AG04450 (cell line): ENCODE measurements around the gene TLNRD1. TPM values are rescaled to one million over a fixed set of nuclear protein-coding genes. Genes with fewer than 3 reads are reported as not detected.

ENCODE experiments used
- CTCF ChIA-PET: fragments of 300-600, 350-600 bp; formaldehyde crosslinking; extraction: SDS; loops from one replicate; lab custom pipeline; 2022; ENCODE audit warnings: antibody characterized with exemption, inconsistent platforms; lab: Charles Lee
- POLR2A ChIA-PET: fragments of 350-600 bp; formaldehyde crosslinking; extraction: SDS; loops from one replicate; lab custom pipeline; 2021; ENCODE audit warnings: antibody characterized with exemption, inconsistent platforms; lab: Yijun Ruan, JAX
- DNase-seq: peaks from one replicate; pipeline ENCODE4 v3.0.0-alpha.2; 2011; ENCODE audit warnings: low read depth, low spot score
- H3K27ac ChIP-seq: one replicate; pipeline ENCODE4 v1.5.1; 2012; ENCODE audit warnings: low read depth, low read length, control low read depth
- H3K27me3 ChIP-seq: one replicate; pipeline ENCODE4 v1.6.0; 2012; ENCODE audit warnings: low read length; ENCODE audit not compliant: control insufficient read depth, insufficient read depth
- H3K4me3 ChIP-seq: 2 replicates; pipeline ENCODE4 v1.5.1; 2011; ENCODE audit warnings: mild to moderate bottlenecking, low read depth, low read length, control low read depth
- H3K9me3 ChIP-seq: 2 replicates; pipeline ENCODE4 v1.5.1; 2012; ENCODE audit warnings: low read length; ENCODE audit not compliant: control insufficient read depth, insufficient read depth
- polyA plus RNA-seq: library from polyadenylated mRNA; depleted of rRNA; stranded (reverse); fragments of >200 nt; gene quantifications from 2 replicates; pipeline ENCODE4 v1.2.3, GENCODE V29; 2011
- TF ChIP-seq, protein P1 (sequence below): IDR thresholded peaks from 2 replicates; pipeline ENCODE4 v1.5.1; 2011; ENCODE audit warnings: low read depth, low read length, control low read depth, inconsistent platforms

The TLNRD1 gene
- polyA plus RNA-seq, 1 experiment, result 3.5 TPM

DNA sequence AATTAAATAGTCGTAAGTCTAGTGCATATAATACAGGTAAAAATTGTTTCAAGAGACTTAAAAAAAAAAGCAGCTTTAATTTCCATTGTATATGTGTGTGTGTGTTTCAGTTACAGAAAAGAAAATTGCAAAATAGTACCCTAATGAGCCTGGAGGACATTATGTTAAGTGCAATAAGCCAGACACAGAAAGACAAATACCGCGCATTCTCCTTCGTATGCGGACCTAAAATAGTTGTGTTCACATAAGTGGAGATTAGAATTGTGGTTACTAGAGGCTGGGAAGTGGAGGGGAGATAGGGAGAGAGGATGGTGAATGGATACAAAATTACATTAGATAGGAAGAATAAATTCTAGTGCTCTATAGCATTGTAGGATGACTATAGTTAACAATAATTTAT lies 14.7 kb upstream of the TLNRD1 start:
- Histone ChIP-seq H3K27me3 (no peaks in the 10 kb centered on the region), H3K9me3 (no peaks in the 10 kb centered on the region), H3K4me3 (no peak overlapping the region), H3K27ac (no peak overlapping the region)
- POLR2A ChIA-PET, result no interaction called here
- TF ChIP-seq, protein P1, sequence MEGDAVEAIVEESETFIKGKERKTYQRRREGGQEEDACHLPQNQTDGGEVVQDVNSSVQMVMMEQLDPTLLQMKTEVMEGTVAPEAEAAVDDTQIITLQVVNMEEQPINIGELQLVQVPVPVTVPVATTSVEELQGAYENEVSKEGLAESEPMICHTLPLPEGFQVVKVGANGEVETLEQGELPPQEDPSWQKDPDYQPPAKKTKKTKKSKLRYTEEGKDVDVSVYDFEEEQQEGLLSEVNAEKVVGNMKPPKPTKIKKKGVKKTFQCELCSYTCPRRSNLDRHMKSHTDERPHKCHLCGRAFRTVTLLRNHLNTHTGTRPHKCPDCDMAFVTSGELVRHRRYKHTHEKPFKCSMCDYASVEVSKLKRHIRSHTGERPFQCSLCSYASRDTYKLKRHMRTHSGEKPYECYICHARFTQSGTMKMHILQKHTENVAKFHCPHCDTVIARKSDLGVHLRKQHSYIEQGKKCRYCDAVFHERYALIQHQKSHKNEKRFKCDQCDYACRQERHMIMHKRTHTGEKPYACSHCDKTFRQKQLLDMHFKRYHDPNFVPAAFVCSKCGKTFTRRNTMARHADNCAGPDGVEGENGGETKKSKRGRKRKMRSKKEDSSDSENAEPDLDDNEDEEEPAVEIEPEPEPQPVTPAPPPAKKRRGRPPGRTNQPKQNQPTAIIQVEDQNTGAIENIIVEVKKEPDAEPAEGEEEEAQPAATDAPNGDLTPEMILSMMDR, result no peak
- no peak for DNase-seq
- CTCF ChIA-PET, result interaction anchor here (1.0 to 3.3 kb wide), 5 partner anchors 9 to 280 kb away, joined by 3 to 18 read pairs (median 4); partner anchors contain the start of gene CEMIP

DNA sequence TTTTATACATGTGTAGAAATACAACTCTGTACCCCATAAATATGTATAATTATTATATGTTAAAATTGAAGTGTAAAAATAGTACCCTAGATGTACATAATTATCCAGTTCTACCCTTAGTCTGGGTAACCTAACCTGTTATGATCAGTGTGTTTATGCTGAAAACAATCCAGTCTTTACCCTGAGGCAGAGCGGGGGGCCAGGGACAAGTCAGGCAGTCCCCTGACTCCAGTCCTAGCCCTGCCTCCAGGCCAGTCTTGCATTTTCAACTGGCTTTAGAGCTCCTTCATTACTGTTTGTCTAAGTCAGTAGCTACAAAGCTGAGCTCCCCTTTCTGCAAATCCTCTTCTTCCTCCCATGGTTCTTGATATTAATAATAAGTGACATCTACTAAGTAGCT lies 14.2 kb upstream of the TLNRD1 start:
- TF ChIP-seq, protein P1, result no peak
- CTCF ChIA-PET, result interaction anchor here (1.0 to 3.3 kb wide), 2 partner anchors 9 to 17 kb away, joined by 3 to 18 read pairs; no protein-coding TSS in a partner anchor
- POLR2A ChIA-PET, result no interaction called here
- no peak for DNase-seq
- no peaks in the 10 kb centered on the region for H3K27me3 ChIP-seq
- no peak overlapping the region for H3K27ac ChIP-seq
- no peak overlapping the region for H3K4me3 ChIP-seq
- H3K9me3 ChIP-seq, result no peaks in the 10 kb centered on the region

DNA sequence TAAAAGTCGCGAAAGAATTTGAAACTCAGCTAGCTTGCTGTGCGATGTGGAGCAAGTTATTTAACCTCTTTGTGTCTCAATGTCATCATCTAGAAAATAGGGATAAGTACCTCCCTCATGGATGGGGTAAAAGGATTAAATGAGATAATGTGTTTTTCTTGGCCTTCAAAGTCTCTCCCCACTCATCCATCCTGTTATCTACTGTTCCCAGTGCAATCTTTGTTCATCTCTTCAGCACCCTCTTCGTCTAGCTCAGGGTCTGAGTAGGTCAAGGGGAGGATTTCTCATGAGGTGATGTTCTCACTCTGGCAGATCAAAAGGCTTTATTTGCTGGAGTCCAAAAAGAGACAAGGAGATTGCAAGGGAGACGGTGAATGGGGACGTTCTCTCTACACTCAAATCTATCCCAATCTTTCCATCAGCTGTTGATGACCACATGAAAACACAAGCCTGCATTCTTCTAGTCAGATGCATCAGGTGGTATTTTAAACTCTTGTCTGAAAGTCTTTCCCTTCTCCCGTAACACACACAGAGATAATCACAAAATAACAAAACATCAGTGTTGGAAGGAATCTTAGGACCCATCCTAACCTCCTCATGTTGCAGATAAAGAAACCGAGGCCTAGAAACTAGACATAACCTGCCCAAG lies 12.5 kb upstream of the TLNRD1 start:
- H3K27me3 ChIP-seq, result no peaks in the 10 kb centered on the region
- POLR2A ChIA-PET, result no interaction called here
- CTCF ChIA-PET, result interaction anchor here (1.3 to 3.3 kb wide), 2 partner anchors 19 to 278 kb away, joined by 4 to 18 read pairs; no protein-coding TSS in a partner anchor
- TF ChIP-seq, protein P1, result no peak
- no peak for DNase-seq
- no peak overlapping the region for H3K27ac ChIP-seq
- H3K4me3 ChIP-seq, result peak overlapping the region; percentile 91
- H3K9me3 ChIP-seq, result no peaks in the 10 kb centered on the region

DNA sequence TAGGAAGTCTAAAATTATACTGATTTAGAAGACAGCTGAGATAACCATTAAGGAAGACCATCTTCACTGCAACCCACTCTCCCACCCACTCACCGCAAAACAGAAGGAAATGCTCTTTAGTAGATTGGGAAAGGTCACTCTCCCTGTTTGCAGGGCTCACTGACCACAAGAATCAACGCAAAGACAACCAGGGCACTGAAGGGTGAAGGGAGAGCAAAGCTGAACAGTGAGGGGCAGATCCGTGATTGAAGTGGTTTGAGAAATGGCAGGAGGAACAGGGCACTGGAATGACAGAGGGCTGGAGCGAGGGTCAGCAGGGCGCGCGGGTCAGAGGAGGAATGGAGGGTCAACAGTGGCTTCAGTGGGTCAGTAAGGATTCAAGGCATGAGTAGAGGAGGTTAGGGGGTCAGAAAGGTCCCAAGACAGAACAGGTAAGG lies 11.6 kb upstream of the TLNRD1 start:
- ChIA-PET POLR2A (no interaction called here), CTCF (no interaction called here)
- no peaks in the 10 kb centered on the region for H3K27me3 ChIP-seq
- H3K27ac ChIP-seq, result no peak overlapping the region
- peak overlapping the region; percentile 91 for H3K4me3 ChIP-seq
- TF ChIP-seq, protein P1, result no peak
- no peaks in the 10 kb centered on the region for H3K9me3 ChIP-seq
- DNase-seq, result no peak
